Measurements from ENCODE around the gene PNMT.

DNA sequence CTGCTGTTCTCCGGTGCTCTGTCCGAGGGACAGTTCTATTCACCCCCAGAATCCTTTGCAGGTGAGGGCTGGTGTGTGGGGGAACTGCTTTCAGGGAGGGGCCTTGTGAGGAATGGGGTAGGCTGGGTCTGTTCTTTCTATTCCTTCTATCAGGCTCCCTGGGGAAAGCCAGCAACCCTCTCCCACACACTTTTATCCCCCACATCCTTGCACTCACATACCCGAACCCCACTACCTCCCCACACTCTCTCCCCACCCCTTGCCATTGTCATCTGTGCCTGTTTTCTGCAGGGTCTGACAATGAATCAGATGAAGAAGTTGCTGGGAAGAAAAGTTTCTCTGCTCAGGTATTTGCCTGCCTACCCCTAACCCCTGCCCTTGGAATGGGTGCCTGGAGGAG, 9.5 kb upstream of the PNMT start:
- no peak for TF ChIP-seq EZH2 (IDR thresholded peaks at IDR 0.05; ENCODE audit: low read length, unreplicated experiment)
- TF ChIP-seq, protein P1, sequence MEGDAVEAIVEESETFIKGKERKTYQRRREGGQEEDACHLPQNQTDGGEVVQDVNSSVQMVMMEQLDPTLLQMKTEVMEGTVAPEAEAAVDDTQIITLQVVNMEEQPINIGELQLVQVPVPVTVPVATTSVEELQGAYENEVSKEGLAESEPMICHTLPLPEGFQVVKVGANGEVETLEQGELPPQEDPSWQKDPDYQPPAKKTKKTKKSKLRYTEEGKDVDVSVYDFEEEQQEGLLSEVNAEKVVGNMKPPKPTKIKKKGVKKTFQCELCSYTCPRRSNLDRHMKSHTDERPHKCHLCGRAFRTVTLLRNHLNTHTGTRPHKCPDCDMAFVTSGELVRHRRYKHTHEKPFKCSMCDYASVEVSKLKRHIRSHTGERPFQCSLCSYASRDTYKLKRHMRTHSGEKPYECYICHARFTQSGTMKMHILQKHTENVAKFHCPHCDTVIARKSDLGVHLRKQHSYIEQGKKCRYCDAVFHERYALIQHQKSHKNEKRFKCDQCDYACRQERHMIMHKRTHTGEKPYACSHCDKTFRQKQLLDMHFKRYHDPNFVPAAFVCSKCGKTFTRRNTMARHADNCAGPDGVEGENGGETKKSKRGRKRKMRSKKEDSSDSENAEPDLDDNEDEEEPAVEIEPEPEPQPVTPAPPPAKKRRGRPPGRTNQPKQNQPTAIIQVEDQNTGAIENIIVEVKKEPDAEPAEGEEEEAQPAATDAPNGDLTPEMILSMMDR (conservative IDR thresholded peaks at IDR 0.05; ENCODE audit: low read depth, low read length) = no peak
